CD1c-positive myeloid dendritic cell (primary cell): ENCODE results near the gene CYTH4.

Source experiments
- DNase-seq: peaks from one replicate; pipeline ENCODE4 v3.0.0-alpha.2; 2016; ENCODE audit errors: extremely low spot score

CYTH4 gene

GRCh38 chr22:37270928-37271650, 11.2 kb upstream of the CYTH4 start:
- peak; percentile 93 for DNase-seq

DNA sequence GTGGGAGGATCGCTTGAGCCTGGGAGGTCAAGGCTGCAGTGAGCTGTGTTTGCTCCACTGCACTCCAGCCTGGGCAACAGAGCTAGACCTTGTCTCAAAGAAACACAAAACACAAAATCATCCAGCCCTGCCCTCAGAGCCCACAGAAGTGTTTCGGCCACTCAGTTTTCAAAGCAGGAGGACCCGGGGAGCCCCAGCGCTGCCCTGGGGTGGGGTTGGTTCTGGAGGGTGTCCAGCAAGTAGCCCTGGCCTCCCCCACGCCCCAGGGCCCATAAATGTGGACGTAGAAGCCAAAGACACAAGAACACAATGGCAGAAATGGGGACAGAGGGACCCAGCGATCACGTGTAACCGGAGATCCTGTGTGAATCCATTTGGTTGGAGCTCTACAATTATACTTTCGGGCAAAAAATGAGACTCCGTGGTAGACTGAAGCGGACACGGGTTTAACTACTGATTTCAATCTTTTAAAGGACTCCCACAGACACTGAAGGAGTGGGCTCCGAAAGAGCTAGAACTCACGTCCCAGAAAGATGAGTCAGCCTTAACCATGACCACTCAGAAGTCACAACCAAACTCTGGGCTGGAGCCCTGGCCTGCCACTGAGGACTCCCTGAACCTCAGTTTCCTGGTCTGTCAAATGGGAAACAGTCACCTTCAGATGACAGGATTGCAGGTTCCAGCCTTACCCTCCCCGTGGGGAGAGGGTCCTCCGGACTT, 9.0 kb upstream of the CYTH4 start:
- peak; percentile 84 for DNase-seq

GRCh38 chr22:37273846-37274225, 8.5 kb upstream of the CYTH4 start:
- no peak for DNase-seq

GRCh38 chr22:37274380-37274862, 7.9 kb upstream of the CYTH4 start:
- DNase-seq: peak; percentile 95

- DNase-seq: no peak
These were observed 7.2 kb upstream of the CYTH4 start for GRCh38 chr22:37275134-37275533.

- peak; percentile 18 for DNase-seq
These were observed 6.7 kb upstream of the CYTH4 start for GRCh38 chr22:37275622-37276021.

- peak; percentile 60 for DNase-seq
These were observed 5.5 kb upstream of the CYTH4 start for GRCh38 chr22:37276776-37277175.

GRCh38 chr22:37277384-37277783, 4.9 kb upstream of the CYTH4 start:
- DNase-seq: peak; percentile 17

GRCh38 chr22:37278261-37278660, 4.0 kb upstream of the CYTH4 start:
- no peak for DNase-seq

DNA sequence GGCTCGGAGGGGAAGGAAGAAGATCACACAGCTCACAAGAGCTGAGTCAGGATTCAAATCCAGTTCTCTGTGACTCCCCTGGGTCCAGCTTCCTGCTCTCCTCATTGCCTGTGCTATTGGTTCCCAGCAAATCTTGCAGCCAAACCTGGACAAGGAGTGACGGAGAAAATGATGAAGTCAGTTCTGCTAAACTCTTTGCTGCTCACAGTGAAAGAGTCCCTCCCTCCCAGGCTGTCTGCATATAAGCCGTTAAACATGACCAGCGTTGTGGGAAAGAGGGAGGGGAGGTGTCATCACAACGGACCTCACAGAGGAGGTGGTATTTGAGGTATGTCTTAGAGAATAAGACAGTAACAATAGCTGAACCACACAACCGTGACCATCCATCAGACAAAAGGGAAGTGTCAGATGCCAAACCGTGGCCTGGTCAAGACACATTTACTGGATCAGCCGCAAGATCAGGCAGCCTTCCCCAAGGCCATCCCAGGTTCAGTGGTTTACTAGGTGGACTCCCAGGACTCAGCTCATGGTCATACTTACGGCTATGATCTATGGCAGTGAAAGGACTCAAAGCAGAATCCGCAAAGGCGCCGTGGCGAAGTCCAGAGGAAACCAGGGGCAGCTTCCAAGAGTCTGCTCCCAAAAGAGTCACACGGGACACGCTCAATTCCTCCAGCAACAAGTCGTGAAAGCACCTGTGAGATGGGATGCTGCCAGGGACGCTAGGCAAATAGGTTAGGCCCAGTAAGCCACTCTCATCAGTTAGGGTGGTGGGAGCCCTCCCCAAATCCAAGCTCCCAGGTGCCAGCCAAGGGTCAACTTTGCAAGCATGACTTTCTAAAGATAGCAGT, 2.8 kb upstream of the CYTH4 start:
- DNase-seq: peak; percentile 46

DNA sequence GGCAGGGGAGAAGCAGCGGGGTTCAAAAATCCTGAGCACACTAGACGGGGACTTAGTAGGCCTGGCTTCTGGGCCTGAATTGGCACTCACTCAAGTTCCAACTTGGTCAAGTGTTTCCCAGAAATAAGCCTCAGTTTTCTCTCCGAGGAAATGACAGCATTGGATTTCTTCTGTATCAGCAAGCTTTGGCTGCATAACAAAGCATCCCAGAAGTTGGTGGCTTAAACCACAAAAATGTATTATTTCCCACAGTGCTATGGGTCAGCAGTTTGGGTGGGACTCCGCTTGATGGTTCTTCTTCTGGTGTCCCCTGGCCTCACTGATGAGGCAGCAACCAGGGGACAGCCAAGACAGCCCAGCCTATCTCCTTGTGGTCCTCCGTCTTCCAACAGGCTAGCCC, 1.6 kb upstream of the CYTH4 start:
- no peak for DNase-seq

GRCh38 chr22:37281195-37281594, 1.1 kb upstream of the CYTH4 start:
- DNase-seq: no peak

GRCh38 chr22:37281646-37282384, 493 bp upstream of the CYTH4 start:
- DNase-seq: peak; percentile 70

DNA sequence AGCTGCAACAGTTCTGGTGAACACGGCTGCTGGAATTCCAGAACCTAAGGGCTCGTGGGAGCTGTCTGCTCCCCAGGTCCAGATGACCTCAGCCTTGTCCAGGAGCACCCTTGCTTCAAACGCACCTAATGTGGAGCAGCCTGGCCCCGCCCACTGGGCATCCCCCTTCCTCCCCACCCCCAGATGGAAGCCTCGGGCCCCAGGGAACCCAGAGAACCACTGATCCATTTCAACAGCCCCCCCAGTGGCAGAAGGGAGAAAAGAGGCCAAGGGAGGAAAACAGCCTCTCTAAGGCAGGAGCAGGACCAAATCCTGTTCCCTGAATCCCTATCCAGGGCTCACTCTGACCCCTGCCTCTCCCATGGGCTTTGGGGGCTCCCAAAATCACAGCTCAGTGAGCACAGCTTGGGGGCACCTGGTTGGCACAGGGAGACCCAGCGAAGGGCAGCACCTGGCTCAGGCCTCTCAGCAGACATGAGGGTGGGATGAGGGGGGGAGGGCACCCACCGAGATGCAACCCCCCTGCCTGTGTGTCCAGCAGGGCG, 1.2 kb downstream of the CYTH4 start:
- peak; percentile 30 for DNase-seq

DNA sequence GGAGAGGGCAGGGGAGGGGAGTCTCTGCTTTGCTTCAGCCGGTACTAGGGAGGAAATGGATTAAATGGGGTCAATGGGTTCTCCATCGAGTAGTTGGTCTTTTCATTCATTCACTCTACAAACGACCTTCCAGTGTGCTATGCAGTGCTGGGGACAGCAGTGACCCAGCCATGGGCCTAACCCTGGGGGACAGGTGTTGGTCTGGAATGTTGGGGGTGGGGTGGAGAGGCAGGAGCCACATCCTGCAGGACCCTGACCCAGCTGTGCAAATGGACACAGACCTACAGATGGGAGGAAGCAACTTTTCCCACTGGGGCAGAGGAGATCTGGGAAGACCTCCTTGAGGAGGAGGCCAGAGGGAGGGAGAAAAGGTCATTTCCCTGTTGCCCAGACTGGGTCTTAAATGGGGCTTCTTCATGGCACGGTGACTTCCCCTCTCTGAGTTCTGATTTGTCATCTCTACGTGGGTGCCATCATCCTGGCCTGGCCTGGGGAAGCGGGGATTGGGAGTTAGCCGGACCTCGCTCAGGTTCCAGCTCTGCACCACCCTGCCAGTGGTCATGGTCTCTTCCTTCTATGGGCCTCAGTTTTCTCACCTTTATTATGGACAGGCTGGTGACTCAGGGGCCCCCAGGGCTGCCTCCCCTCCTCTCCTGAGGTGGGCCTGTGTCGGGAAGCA, 2.0 kb downstream of the CYTH4 start:
- peak; percentile 86 for DNase-seq

- peak; percentile 93 for DNase-seq
These were observed 2.6 kb downstream of the CYTH4 start for GRCh38 chr22:37284805-37285355.

GRCh38 chr22:37285937-37286336, 3.6 kb downstream of the CYTH4 start:
- DNase-seq: no peak

GRCh38 chr22:37287550-37287951, 5.2 kb downstream of the CYTH4 start:
- DNase-seq: no peak

- no peak for DNase-seq
These were observed 6.2 kb downstream of the CYTH4 start for GRCh38 chr22:37288521-37288920.

DNA sequence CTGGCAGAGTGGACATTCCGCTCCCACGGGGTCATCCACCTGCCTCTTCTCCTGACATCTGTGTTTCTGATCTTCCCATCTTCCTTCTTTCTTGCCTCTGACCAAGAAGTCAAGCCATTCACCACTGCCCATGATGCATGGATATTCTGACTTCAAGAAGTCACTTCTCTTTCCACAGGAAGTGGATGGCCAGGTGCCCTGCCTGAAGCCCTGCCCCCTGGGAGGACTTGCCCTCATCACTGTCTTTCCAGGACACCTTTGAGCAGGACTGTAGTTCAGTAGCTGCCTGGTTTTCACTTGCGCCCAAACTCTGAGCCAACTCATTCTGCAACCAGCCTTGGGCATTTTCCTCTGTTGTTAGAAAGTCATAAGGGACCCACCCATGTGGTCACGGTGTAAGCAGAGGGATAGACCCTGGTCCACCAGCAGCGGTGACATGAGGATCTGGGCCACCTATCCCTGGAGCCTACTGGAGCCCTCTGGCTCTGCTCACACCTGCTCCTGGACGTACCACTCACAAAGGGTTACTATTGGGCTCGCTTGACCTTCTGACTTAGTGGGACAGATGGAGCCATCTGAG, 6.9 kb downstream of the CYTH4 start:
- no peak for DNase-seq
